HEK293T (cell line): ENCODE results near the gene SORBS1.

ENCODE experiments used
- ARNT ChIP-seq: fragments of 450-650 bp; IDR thresholded peaks from 2 replicates; pipeline ENCODE4 v1.6.1; 2017; ENCODE audit warnings: mild to moderate bottlenecking
- BHLHE40 ChIP-seq: fragments of 450-650 bp; IDR thresholded peaks from 2 replicates; pipeline ENCODE4 v1.6.1; 2016; ENCODE audit warnings: mild to moderate bottlenecking, moderate library complexity, borderline replicate concordance
- CTBP1 ChIP-seq: fragments of 450-650 bp; IDR thresholded peaks from 2 replicates; pipeline ENCODE4 v1.6.1; 2016; ENCODE audit warnings: borderline replicate concordance
- ELF4 ChIP-seq: fragments of 450-650 bp; IDR thresholded peaks from 2 replicates; pipeline ENCODE4 v1.6.1; 2017; ENCODE audit warnings: antibody characterized with exemption
- FOXA1 ChIP-seq: fragments of 450-650 bp; IDR thresholded peaks from 2 replicates; pipeline ENCODE4 v1.6.1; 2016; ENCODE audit warnings: mild to moderate bottlenecking
- HDGF ChIP-seq: fragments of 450-650 bp; IDR thresholded peaks from 2 replicates; pipeline ENCODE4 v1.6.1; 2017; ENCODE audit warnings: antibody characterized with exemption, borderline replicate concordance
- NFRKB ChIP-seq: fragments of 450-650 bp; IDR thresholded peaks from 2 replicates; pipeline ENCODE4 v1.6.1; 2016; ENCODE audit warnings: mild to moderate bottlenecking, moderate library complexity
- SP1 ChIP-seq: fragments of 450-650 bp; IDR thresholded peaks from 2 replicates; pipeline ENCODE4 v1.6.1; 2017
- SUZ12 ChIP-seq: fragments of 450-650 bp; IDR thresholded peaks from 2 replicates; pipeline ENCODE4 v1.6.1; 2016; ENCODE audit warnings: mild to moderate bottlenecking
- TARDBP ChIP-seq: fragments of 450-650 bp; IDR thresholded peaks from 2 replicates; pipeline ENCODE4 v1.6.1; 2016
- ZNF384 ChIP-seq: fragments of 450-650 bp; IDR thresholded peaks from 2 replicates; pipeline ENCODE4 v1.6.1; 2016

- TF ChIP-seq CTBP1, result no peak
- no peak for TF ChIP-seq SUZ12
- TF ChIP-seq TARDBP, result no peak
- no peak for TF ChIP-seq ARNT
- no peak for TF ChIP-seq NFRKB
- TF ChIP-seq BHLHE40, result no peak
- no peak for TF ChIP-seq SP1
- TF ChIP-seq ZNF384, result no peak
- no peak for TF ChIP-seq ELF4
- no peak for TF ChIP-seq HDGF
- no peak for TF ChIP-seq FOXA1
Observed at GRCh38 chr10:95513008-95513589, 48.1 kb downstream of the SORBS1 start.
